ENCODE results near the gene MAIP1. TPM values are rescaled to one million over a fixed set of nuclear protein-coding genes. Genes with fewer than 3 reads are reported as not detected.

Gene MAIP1
- total RNA-seq, 1 experiment from 2014 or later, result 32.5 TPM

DNA sequence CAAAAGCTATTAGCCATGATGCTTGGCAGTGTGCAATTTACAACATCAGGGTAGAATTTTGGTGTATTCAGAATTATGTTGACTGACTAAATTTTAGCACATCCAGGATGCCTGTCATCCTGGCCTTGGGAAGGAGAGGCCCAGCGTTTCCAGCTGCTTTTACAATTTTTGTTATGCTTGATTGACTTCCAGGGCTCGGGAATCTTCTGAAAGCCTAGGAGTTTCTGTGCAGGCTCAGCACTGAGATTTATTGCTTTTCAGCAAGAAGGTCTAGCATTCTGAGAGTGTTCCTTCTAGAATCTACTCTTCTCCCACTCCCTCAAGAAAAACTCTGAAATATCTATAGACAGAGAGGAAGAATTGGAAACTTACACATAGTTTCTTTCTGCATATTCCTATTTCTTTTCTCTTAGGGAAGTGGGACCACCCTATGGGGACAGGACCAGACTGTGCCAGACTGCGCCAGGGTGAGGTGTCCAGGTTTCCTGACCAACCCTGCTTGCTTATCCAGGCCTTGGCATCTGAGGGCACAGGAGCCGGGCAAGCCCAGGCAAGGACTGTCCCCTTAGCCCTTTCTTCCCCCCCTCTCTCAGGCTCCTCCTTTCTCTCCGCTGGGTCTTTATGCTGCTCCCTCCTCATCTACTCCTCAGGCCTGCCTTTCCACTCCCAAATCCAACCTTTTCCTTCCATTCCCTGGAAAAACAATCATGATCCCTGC is 26.9 kb downstream of the MAIP1 start:
- in situ Hi-C loops (cut with HindIII; ENCODE audit: low pct_unique_long_range_greater_than_20kb, low sequenced_read_pairs), result no loop called here
- no peak for DNase-seq (ENCODE audit: low read depth)

DNA sequence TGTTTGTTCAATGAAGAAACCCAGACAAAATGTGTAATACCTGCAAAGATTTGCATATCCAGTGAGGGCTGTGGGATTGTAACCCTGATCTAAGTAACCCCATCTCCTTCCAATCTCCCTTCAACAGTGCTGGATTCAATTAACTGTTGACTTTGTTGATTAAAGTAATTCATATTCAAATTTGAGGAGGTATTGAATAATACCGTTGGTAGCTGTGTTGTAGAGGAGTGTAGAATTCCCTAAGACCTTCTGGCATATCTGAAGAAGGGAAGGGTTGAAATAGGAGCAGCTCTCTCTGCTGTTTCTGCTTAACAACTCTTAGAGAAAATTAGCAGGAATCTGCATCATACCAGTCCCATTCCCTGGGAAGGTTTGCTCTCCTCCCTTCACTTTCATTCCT is 28.2 kb downstream of the MAIP1 start:
- DNase-seq (ENCODE audit: low read depth), result no peak
- in situ Hi-C loops (cut with HindIII; ENCODE audit: low pct_unique_long_range_greater_than_20kb, low sequenced_read_pairs), result no loop called here

DNA sequence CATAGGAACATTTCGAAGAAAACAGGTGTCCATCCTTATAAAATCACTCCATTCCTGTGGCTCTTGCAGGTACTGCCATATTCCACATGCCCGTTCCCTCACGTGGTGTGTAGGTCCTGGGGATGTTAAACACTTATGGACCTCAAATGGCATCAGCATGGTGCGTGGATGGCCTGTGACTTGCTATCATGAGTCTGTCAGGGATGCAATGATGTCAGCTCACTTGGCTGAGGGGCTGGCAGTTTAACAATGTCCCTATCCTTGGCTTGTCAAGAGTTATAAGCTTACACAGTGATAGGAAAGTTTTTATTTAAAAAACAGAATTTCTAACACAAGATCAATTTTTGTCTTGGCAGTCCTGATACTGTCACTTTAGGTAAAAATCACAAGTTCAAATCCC is 28.8 kb downstream of the MAIP1 start:
- in situ Hi-C loops (cut with HindIII; ENCODE audit: low pct_unique_long_range_greater_than_20kb, low sequenced_read_pairs), result no loop called here
- no peak for DNase-seq (ENCODE audit: low read depth)

DNA sequence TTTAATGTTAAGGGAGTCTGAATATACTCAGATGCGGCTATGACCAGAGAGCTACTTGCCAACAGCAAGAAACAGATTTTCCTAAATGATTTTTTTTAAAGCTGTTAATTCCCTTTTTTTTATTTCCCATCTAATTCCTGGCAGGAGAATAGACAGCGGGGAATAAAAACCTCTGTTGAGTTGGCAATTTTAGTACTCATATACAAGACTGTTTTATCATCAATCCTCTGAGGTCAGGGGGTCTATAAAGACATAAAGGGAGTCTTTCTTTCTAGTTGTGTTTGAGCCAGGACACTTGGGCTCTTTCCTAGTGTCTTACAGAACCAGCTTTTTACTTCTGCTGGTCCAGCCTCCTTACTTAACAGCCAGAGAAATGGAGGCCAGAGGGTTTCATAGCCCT is 29.4 kb downstream of the MAIP1 start:
- no peak for DNase-seq (ENCODE audit: low read depth)
- in situ Hi-C loops (cut with HindIII; ENCODE audit: low pct_unique_long_range_greater_than_20kb, low sequenced_read_pairs), result no loop called here

DNA sequence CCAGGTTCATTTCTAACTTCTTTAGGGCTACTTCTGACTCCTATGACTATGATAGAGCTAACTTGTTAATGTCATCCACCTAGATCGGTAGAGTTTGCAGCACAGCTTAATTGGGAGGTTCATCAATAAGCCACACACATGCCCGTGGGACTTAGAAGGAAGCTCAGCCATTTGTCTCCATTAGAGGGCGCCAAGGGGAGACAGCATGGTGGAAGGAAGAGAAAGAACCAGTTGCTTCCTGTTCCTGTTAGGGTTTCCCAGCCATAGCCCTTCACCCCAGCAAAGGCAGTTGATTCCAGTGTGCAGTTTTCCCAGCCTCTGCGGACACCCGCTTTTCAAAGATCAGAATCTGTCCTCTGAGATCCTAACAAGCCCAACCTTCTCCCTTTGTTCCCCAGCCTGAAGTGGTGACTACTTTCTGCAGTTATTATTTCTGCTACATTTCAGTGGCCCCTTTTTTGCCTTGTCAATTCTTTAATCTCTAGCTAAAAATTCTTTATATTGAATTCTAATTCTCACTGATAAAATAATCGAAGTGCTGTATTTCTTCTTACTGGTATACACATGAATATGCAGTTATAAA is 30.3 kb downstream of the MAIP1 start:
- DNase-seq (ENCODE audit: low read depth), result peak; percentile 56
- in situ Hi-C loops (cut with HindIII; ENCODE audit: low pct_unique_long_range_greater_than_20kb, low sequenced_read_pairs), result no loop called here

DNA sequence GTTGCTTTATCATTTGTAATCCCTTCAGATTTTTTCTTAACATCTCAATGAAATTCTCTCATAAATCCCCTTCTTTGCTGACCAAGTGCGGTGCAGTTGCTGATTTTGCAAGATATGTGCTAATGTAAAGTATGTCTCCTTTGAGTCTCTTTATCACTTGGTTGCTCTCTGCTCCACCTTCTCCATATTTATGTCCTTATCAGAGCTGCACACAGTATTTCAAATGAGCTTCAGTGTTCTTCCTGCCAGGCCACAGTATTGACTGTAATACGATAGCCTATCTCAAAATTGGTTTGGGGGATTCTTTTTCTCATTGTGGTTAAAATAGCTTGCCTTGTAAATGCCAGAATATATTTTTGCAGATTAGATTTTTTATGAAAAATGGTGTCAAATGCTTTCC is 32.2 kb downstream of the MAIP1 start:
- DNase-seq (ENCODE audit: low read depth), result no peak
- in situ Hi-C loops (cut with HindIII; ENCODE audit: low pct_unique_long_range_greater_than_20kb, low sequenced_read_pairs), result no loop called here

DNA sequence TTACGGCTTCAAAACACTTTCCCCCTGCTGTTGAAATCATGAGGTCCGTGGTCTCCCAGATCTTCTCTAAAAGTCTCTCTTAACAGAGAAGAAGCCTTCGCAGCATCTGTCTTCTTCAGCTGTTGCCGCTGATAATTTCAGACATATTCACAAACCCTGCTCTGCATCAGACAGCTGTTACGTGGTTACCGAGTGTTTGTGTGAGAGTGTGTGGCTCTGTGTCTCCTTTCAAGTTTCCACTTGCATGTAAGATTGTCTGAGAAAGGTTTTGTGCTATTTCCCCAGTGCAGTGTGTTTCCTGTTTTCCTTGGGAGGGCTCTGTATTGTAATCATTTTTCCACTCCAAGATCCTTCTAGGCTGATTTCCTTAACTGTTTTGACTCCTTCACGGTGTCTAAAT is 32.8 kb downstream of the MAIP1 start:
- DNase-seq (ENCODE audit: low read depth), result no peak
- in situ Hi-C loops (cut with HindIII; ENCODE audit: low pct_unique_long_range_greater_than_20kb, low sequenced_read_pairs), result no loop called here

DNA sequence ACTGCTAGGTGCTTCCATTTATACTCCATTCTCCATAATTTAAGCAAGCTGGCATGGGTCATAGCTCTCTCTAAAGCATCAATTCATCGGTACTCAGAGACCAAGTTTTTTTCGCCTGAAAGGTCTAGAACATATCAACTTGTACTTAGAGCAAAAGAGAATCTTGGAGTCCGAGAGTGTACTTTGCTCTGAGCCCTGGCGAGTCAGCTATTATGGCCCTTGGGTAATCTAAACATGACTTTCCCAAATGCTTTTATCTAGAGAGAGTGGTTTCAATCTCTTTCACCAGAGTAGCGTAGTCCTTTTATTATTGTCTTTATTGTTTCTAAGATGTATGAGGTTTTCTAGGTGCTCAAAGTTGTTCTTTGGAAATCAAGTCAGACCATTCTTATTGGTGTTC is 34.4 kb downstream of the MAIP1 start:
- in situ Hi-C loops (cut with HindIII; ENCODE audit: low pct_unique_long_range_greater_than_20kb, low sequenced_read_pairs), result no loop called here
- DNase-seq (ENCODE audit: low read depth), result no peak

DNA sequence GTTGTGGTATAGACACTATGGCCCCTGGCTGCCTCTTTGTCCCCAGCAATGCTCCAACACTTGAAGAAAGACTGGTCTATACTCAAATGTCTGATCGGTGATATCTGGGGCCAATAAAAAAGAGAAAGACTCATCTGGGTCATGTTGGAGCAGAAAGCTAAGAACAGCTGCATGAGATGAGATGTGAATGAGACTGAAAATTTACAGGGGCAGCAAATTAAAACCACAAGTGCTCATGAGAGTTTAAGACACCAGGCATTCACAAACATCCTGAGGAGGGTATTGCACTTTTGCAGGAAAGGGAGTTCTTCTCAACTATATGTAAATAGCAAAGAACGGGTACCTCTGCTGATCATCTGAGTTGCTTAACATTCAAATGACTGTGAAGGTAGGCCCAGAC is 36.3 kb downstream of the MAIP1 start:
- DNase-seq (ENCODE audit: low read depth), result no peak

DNA sequence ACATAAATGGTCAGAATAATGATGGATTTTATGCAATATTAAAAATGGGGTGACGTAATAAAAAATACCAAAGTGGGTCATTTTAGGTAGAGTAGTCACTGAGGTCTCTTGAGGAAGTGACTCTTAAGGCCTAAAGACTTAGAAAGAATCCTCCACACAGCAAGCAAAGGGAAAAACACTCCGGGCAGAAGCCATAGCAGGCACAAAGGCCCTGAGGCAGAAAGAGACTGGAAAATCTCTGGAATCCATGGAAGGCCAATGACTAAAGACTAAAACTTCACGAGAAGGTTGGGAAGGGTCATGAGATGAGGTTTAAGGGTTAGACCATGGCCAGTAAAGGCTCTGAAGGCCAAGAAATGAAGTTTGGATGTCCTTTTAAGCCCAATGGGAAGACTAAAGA is 36.9 kb downstream of the MAIP1 start:
- in situ Hi-C loops (cut with HindIII; ENCODE audit: low pct_unique_long_range_greater_than_20kb, low sequenced_read_pairs), result no loop called here

More for the DNA sequence above, 36.3 kb downstream of the MAIP1 start:
- in situ Hi-C loops (cut with HindIII; ENCODE audit: low pct_unique_long_range_greater_than_20kb, low sequenced_read_pairs), result no loop called here

DNA sequence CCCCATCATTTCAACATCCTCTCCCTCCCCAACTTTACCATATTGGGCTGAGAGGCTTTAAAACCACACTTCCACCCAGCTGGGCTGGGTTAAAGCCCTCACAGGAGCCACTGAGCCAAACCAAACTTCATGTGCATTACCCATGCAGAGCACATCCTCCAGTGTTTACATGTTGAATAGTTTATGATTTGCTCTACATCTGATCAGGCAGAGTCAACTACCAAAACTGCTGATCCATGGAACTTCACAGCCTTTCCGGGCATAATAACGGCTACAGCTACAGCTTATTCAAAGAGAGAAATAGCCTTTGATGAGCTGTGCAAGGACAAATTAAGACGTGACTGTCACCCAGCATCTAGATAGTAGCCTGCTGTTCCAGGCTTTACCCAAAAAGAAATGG is 39.0 kb downstream of the MAIP1 start:
- in situ Hi-C loops (cut with HindIII; ENCODE audit: low pct_unique_long_range_greater_than_20kb, low sequenced_read_pairs), result no loop called here
- DNase-seq (ENCODE audit: low read depth), result no peak

More for the DNA sequence above, 36.9 kb downstream of the MAIP1 start:
- no peak for DNase-seq (ENCODE audit: low read depth)

DNA sequence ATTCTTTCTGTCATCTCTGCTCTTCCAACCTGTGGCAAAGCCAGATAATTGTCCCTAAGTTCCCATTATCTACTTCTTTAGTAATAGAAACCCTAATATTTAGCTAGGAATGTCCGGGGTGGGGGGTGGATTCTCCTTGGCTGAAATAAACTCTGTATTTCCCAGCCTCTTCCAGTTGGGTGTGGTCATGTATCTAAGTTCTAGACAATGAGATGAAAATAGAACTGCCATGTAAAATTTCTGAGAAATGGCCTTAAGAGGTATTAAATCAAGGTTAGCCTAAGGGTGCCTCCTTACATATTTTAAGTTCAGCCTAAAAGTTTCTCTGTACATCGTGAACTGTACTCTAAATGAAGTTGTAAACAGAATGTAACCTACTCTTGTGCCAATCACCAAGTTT is 39.5 kb downstream of the MAIP1 start:
- DNase-seq (ENCODE audit: low read depth), result no peak
- in situ Hi-C loops (cut with HindIII; ENCODE audit: low pct_unique_long_range_greater_than_20kb, low sequenced_read_pairs), result no loop called here

DNA sequence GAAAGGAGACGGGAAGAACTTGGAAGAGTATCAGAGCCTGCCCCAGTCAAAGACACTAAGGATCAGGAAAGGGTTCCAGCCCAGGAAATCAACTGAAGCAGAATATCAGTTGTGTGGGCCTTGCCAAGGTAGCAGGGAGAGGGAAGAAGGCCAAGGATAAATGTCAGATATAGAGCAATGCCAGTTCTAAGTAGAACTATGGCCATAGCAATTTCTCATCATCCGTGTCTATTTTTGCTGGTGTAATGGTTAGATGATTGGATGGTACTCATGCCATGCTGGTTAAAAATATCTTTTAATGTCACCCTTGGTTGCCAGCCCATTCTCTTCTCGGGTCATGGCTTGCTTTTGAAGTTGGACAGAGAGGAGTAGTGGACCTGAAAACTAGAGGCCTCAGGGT is 41.9 kb downstream of the MAIP1 start:
- in situ Hi-C loops (cut with HindIII; ENCODE audit: low pct_unique_long_range_greater_than_20kb, low sequenced_read_pairs), result no loop called here
- no peak for DNase-seq (ENCODE audit: low read depth)

DNA sequence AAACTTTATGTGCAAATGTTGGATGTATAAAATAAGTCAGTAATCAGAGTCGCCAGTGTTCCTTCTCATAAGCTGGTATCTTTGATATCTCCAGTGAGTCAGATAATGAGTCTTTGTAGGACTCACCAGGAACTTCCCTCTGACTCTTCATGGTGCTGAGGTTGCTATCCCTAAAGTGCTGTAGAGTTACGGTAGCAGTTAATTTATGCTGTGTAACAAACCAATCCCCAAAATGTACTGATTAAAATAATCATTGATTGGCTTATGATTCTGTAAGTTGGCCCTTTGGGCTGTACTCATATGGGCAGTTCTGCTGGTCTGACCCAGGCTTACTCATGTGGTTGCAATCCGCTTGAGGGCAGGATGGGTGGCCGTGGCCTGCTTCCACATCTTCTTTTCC is 43.8 kb downstream of the MAIP1 start:
- in situ Hi-C loops (cut with HindIII; ENCODE audit: low pct_unique_long_range_greater_than_20kb, low sequenced_read_pairs), result no loop called here
- DNase-seq (ENCODE audit: low read depth), result no peak

DNA sequence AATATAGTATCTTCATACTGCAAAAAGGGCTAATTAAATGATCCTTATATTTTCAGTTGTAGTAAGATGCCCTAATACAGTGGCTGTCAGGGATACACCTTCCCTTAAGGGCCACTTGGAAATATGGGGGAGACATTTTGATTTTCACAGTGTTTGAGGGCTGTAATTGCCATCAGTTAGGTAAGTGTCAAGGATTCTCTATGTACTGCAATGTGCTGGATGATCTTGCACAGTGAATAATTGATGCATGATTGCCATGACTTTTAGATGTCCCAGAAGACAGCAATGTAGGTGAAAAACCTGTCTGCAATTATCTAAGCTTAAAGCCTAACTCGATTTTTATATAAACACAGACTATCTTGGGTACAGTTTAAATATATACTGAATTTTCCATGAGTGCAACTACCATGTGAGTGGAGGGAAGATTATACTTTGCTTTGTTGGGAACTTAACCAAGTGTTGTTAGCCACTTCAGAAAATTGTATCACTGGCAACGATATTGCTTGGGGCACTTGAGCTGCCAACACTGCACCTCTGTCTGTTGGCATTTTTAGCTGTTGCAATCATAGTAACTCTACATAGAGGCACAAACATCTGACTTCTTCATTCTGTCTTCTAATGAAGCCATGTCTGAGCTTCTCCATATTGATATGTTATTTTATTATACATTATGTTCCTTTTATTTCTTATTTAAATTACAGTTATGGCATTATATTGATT is 45.2 kb downstream of the MAIP1 start:
- in situ Hi-C loops (cut with HindIII; ENCODE audit: low pct_unique_long_range_greater_than_20kb, low sequenced_read_pairs), result no loop called here
- DNase-seq (ENCODE audit: low read depth), result no peak

DNA sequence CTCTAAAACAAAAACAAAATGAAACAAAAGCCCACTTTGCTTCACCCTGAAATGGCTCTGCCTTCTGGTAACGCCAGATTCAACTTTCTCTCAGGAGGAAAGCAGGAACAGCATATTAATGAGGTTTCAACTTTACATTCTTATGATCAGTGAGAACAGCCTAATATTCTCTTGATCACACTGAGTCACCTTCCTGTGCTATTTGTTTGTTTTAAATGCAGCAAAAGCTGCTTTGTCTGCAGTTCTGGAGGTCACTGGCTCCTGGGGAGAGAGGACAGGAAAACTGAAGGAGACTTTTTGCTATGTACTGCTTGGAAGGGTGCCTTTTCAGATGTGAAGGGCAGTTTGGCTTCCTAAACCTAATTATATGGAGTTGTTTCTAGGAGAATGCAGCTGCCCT is 48.1 kb downstream of the MAIP1 start:
- DNase-seq (ENCODE audit: low read depth), result no peak
- in situ Hi-C loops (cut with HindIII; ENCODE audit: low pct_unique_long_range_greater_than_20kb, low sequenced_read_pairs), result no loop called here

DNA sequence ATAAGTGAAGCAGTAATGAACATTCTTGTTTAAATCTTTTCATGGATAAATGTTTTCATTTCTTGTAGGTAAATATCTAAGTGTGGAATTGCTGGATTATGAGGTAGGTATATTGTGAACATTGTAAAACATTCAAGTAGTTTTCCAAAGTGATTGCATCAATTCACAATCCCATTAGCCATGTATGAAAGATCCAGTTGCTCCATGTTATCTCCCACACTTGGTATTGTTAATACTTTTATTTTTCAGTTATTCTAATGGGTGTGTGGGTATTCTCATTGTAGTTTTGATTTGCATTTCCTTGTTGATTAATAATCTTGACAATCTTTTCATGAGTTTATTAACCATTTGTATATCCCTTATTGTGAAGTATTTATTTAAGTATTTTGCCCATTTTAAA is 50.3 kb downstream of the MAIP1 start:
- in situ Hi-C loops (cut with HindIII; ENCODE audit: low pct_unique_long_range_greater_than_20kb, low sequenced_read_pairs), result no loop called here
- DNase-seq (ENCODE audit: low read depth), result no peak

DNA sequence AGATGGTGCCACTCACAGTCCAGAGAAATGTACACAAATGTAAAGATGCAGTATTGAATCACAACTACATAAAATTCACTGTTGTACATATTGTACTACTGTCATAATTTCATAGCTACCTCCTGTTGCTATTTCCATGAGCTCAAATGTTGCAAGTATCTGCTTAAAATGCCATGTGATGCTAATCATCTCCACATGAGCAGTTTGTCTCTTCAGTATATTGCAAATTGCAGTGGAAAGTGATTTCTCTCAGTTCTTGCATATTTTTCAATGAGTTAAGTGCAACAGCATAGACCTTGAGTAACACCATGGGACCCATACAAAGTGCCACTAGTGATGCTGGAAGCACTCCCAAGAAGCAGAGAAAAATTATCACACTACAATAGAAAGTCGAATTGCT is 51.9 kb downstream of the MAIP1 start:
- in situ Hi-C loops (cut with HindIII; ENCODE audit: low pct_unique_long_range_greater_than_20kb, low sequenced_read_pairs), result no loop called here
- DNase-seq (ENCODE audit: low read depth), result no peak

DNA sequence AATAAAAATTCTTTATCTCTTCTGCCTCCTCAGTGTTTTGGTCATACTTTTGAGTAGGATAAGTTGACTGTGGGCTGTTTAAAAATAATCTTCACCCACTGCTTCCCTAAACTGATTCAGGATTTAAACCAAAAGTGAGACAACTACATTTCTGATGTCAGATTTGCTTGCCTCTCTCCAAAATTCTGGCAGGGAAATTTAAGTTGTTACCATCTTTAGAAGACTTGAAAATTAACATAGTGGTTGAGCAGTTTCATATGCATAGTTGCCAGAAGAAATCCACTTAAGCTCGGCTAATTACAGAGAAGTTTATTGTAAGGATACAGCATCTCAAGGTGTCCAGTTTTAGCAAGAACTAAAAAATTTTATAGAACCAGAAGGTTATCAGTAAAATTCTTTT is 57.0 kb downstream of the MAIP1 start:
- in situ Hi-C loops (cut with HindIII; ENCODE audit: low pct_unique_long_range_greater_than_20kb, low sequenced_read_pairs), result no loop called here
- no peak for DNase-seq (ENCODE audit: low read depth)

All from Caki2 (cell line).